Measurements from ENCODE around the gene NEDD8.

- TF ChIP-seq, protein P1, sequence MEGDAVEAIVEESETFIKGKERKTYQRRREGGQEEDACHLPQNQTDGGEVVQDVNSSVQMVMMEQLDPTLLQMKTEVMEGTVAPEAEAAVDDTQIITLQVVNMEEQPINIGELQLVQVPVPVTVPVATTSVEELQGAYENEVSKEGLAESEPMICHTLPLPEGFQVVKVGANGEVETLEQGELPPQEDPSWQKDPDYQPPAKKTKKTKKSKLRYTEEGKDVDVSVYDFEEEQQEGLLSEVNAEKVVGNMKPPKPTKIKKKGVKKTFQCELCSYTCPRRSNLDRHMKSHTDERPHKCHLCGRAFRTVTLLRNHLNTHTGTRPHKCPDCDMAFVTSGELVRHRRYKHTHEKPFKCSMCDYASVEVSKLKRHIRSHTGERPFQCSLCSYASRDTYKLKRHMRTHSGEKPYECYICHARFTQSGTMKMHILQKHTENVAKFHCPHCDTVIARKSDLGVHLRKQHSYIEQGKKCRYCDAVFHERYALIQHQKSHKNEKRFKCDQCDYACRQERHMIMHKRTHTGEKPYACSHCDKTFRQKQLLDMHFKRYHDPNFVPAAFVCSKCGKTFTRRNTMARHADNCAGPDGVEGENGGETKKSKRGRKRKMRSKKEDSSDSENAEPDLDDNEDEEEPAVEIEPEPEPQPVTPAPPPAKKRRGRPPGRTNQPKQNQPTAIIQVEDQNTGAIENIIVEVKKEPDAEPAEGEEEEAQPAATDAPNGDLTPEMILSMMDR (IDR thresholded peaks at IDR 0.05; ENCODE audit: low read length), result no peak
- no peak for TF ChIP-seq EZH2 (IDR thresholded peaks at IDR 0.05; ENCODE audit: borderline replicate concordance, low read length)
Observed at GRCh38 chr14:24261969-24262327, 29.8 kb upstream of the NEDD8 start.
